ENCODE data around the gene ZC2HC1B.

GRCh38 chr6:143937668-143937970 is 73.3 kb downstream of the ZC2HC1B start:
- TF ChIP-seq IRF3 (IDR thresholded peaks at IDR 0.05) (no peak), CTCF (IDR thresholded peaks at IDR 0.05 in 2 of 3, conservative IDR thresholded peaks at IDR 0.05 in 1 of 3; ENCODE audit: control insufficient read depth in 2 of 3, extremely low read depth in 1 of 3, insufficient read depth in 1 of 3, low read depth in 3 of 3, low read length in 3 of 3) (no peak), PML (IDR thresholded peaks at IDR 0.05; ENCODE audit: low read length) (no peak), RFX5 (IDR thresholded peaks at IDR 0.05; ENCODE audit: low read depth, low read length) (no peak), EGR1 (IDR thresholded peaks at IDR 0.05; ENCODE audit: borderline replicate concordance in 1 of 2, low read depth in 2 of 2, low read length in 2 of 2) (no peak), E2F4 (IDR thresholded peaks at IDR 0.05; ENCODE audit: low read depth, low read length) (no peak), STAT1 (conservative IDR thresholded peaks at IDR 0.05) (no peak), GABPA (IDR thresholded peaks at IDR 0.05; ENCODE audit: low read depth) (no peak), EZH2 (IDR thresholded peaks at IDR 0.05; ENCODE audit: borderline replicate concordance, control insufficient read depth, low read depth, low read length) (no peak), CHD1 (IDR thresholded peaks at IDR 0.05; ENCODE audit: low read depth, low read length) (no peak), CEBPZ (IDR thresholded peaks at IDR 0.05; ENCODE audit: low read depth, low read length) (no peak), GATAD2B (conservative IDR thresholded peaks at IDR 0.05; ENCODE audit: low read depth) (no peak)
